Activated CD4-positive, alpha-beta T cell treated with anti-CD3 and anti-CD28 coated beads, Interleukin-2, amount 10 ng/mL, durations not matched to agents 7 days and 5 days (primary cell): ENCODE results near the gene TMEM106A. TPM values are rescaled to one million over a fixed set of nuclear protein-coding genes. Genes with fewer than 3 reads are reported as not detected.
"Not testable (repeated sequence)": the region's sequence is repeated elsewhere in the genome, so short reads cannot be mapped to it uniquely, and the experiment has no call there.

ENCODE experiments used
- CTCF ChIA-PET: fragments of 350-600 bp; sonication (Branson Sonifier 250); formaldehyde crosslinking; loops from one replicate; lab custom pipeline; 2021; ENCODE audit warnings: antibody characterized with exemption; lab: Charles Lee
- POLR2A ChIA-PET: fragments of 350-600 bp; sonication (Branson Sonifier 250); formaldehyde crosslinking; loops from one replicate; lab custom pipeline; 2021; ENCODE audit warnings: antibody characterized with exemption; lab: Charles Lee
- DNase-seq: peaks from one replicate; pipeline ENCODE4 v3.0.0-alpha.2; 2020
- H3K27ac Mint-ChIP-seq: one replicate; pipeline ENCODE4 v1.8.0; 2021; ENCODE audit warnings: mild to moderate bottlenecking, moderate library complexity, mixed read lengths
- H3K27me3 Mint-ChIP-seq: one replicate; pipeline ENCODE4 v1.8.0; 2021; ENCODE audit warnings: mixed read lengths
- H3K36me3 Mint-ChIP-seq: one replicate; pipeline ENCODE4 v1.8.0; 2021; ENCODE audit warnings: low read depth, mixed read lengths
- H3K4me1 Mint-ChIP-seq: one replicate; pipeline ENCODE4 v1.8.0; 2021; ENCODE audit warnings: mixed read lengths
- H3K4me3 Mint-ChIP-seq: one replicate; pipeline ENCODE4 v1.8.0; 2021; ENCODE audit warnings: mild to moderate bottlenecking, moderate library complexity, mixed read lengths
- H3K9me3 Mint-ChIP-seq: one replicate; pipeline ENCODE4 v1.8.0; 2021; ENCODE audit warnings: mixed read lengths
- total RNA-seq, 2 experiments: library from RNA; stranded (reverse); gene quantifications; one replicate each; pipeline ENCODE4 v1.2.3, GENCODE V29; 2021

Gene TMEM106A
- 10 to 100 TPM; 11.7 to 11.8 TPM for total RNA-seq

GRCh38 chr17:43211480-43212402 is at the start of gene TMEM106A:
TMEM106A (plus strand) TSS chr17:43211875; CDS start chr17:43213042, 1,167 bp downstream.
- Mint-ChIP-seq H3K27me3 (no peaks in the 10 kb centered on the region), H3K36me3 (peaks cover 31% of the 10 kb centered on the region), H3K4me1 (peaks cover 40% of the 10 kb centered on the region), H3K9me3 (no peaks in the 10 kb centered on the region), H3K27ac (peak within 1 kb of the TSS; percentile 87), H3K4me3 (peak within 1 kb of the TSS; percentile 95)
- ChIA-PET POLR2A (interaction anchor here (0.8 to 2.7 kb wide), 2 partner anchors 87 to 104 kb away, joined by 3 to 17 read pairs; partner anchors contain the start of gene BRCA1), CTCF (interaction anchor here (0.5 to 3.1 kb wide), 8 partner anchors 8 to 272 kb away, joined by 3 to 11 read pairs (median 5); partner anchors contain the start of gene DHX8)
- peak; percentile 80 for DNase-seq

GRCh38 chr17:43165971-43166370 is 45.7 kb upstream of the TMEM106A start:
- CTCF ChIA-PET, POLR2A ChIA-PET, H3K36me3 Mint-ChIP-seq, H3K27me3 Mint-ChIP-seq, DNase-seq, H3K9me3 Mint-ChIP-seq, H3K4me3 Mint-ChIP-seq: not testable (repeated sequence)
- Mint-ChIP-seq H3K27ac (peak overlapping the region; percentile 55), H3K4me1 (peaks cover 11% of the 10 kb centered on the region)

GRCh38 chr17:43169561-43170139 is 42.0 kb upstream of the TMEM106A start:
- Mint-ChIP-seq H3K27me3 (no peaks in the 10 kb centered on the region), H3K27ac (no peak overlapping the region), H3K4me3 (no peak overlapping the region), H3K36me3 (peaks cover 15% of the 10 kb centered on the region), H3K4me1 (peaks cover 30% of the 10 kb centered on the region), H3K9me3 (no peaks in the 10 kb centered on the region)
- DNase-seq = peak; percentile 12
- ChIA-PET POLR2A (interaction anchor here (0.7 to 1.0 kb wide), 2 partner anchors 13 to 44 kb away, joined by 3 to 5 read pairs; partner anchors contain the start of gene BRCA1), CTCF (interaction anchor here (0.7 to 1.6 kb wide), 3 partner anchors 9 to 1280 kb away, joined by 3 to 5 read pairs (median 3); no protein-coding TSS in a partner anchor)

GRCh38 chr17:43170140-43170765 is 41.4 kb upstream of the TMEM106A start:
- CTCF ChIA-PET = interaction anchor here (0.7 to 1.6 kb wide), 3 partner anchors 9 to 1281 kb away, joined by 3 to 5 read pairs (median 3); no protein-coding TSS in a partner anchor
- Mint-ChIP-seq H3K27ac (no peak overlapping the region), H3K36me3 (peaks cover 17% of the 10 kb centered on the region), H3K4me1 (peaks cover 33% of the 10 kb centered on the region), H3K27me3 (no peaks in the 10 kb centered on the region), H3K9me3 (no peaks in the 10 kb centered on the region), H3K4me3 (no peak overlapping the region)
- DNase-seq = peak; percentile 94
- POLR2A ChIA-PET = interaction anchor here (1.0 kb wide), 1 partner anchor 45 kb away, joined by 5 read pairs; the partner anchor contains the start of gene BRCA1

- DNase-seq = peak; percentile 98
- Mint-ChIP-seq H3K27me3 (no peaks in the 10 kb centered on the region), H3K27ac (no peak within 1 kb of the TSS), H3K4me3 (no peak within 1 kb of the TSS), H3K36me3 (peaks cover 22% of the 10 kb centered on the region), H3K9me3 (no peaks in the 10 kb centered on the region), H3K4me1 (peaks cover 39% of the 10 kb centered on the region)
- CTCF ChIA-PET = interaction anchor here (1.9 kb wide), 1 partner anchor 19 kb away, joined by 8 read pairs; no protein-coding TSS in a partner anchor
- POLR2A ChIA-PET = interaction anchor here (0.6 to 1.5 kb wide), 4 partner anchors 11 to 144 kb away, joined by 3 to 14 read pairs (median 6); no protein-coding TSS in a partner anchor
These were observed 40.7 kb upstream of the TMEM106A start, which contains the start of gene NBR1 for GRCh38 chr17:43170766-43171585. NBR1 (plus strand) TSS chr17:43171214; CDS start chr17:43175800, 4,586 bp downstream.

- Mint-ChIP-seq H3K27ac (no peak overlapping the region), H3K4me1 (peaks cover 43% of the 10 kb centered on the region), H3K4me3 (no peak overlapping the region), H3K9me3 (no peaks in the 10 kb centered on the region), H3K36me3 (peaks cover 30% of the 10 kb centered on the region), H3K27me3 (no peaks in the 10 kb centered on the region)
- ChIA-PET CTCF (interaction anchor here (1.9 kb wide), 1 partner anchor 18 kb away, joined by 8 read pairs; no protein-coding TSS in a partner anchor), POLR2A (interaction anchor here (0.6 to 1.5 kb wide), 5 partner anchors 10 to 144 kb away, joined by 3 to 14 read pairs (median 3); no protein-coding TSS in a partner anchor)
- peak; percentile 7 for DNase-seq
These were observed 39.8 kb upstream of the TMEM106A start for GRCh38 chr17:43171586-43172487.

GRCh38 chr17:43175213-43176118 is 36.2 kb upstream of the TMEM106A start:
- Mint-ChIP-seq H3K4me3 (peak overlapping the region; percentile 25), H3K27me3 (no peaks in the 10 kb centered on the region), H3K4me1 (peaks cover 44% of the 10 kb centered on the region), H3K27ac (peak overlapping the region; percentile 84), H3K36me3 (peaks cover 48% of the 10 kb centered on the region), H3K9me3 (no peaks in the 10 kb centered on the region)
- POLR2A ChIA-PET = no interaction called here
- DNase-seq = no peak
- CTCF ChIA-PET = interaction anchor here (0.6 kb wide), 1 partner anchor 21 kb away, joined by 3 read pairs; no protein-coding TSS in a partner anchor

GRCh38 chr17:43176119-43176570 is 35.5 kb upstream of the TMEM106A start:
- H3K27me3 Mint-ChIP-seq = no peaks in the 10 kb centered on the region
- peak overlapping the region; percentile 41 for H3K4me3 Mint-ChIP-seq
- DNase-seq = no peak
- H3K9me3 Mint-ChIP-seq = no peaks in the 10 kb centered on the region
- H3K4me1 Mint-ChIP-seq = peaks cover 44% of the 10 kb centered on the region
- peak overlapping the region; percentile 84 for H3K27ac Mint-ChIP-seq
- ChIA-PET CTCF (no interaction called here), POLR2A (no interaction called here)
- H3K36me3 Mint-ChIP-seq = peaks cover 48% of the 10 kb centered on the region

GRCh38 chr17:43183921-43184320 is 27.8 kb upstream of the TMEM106A start:
- H3K27me3 Mint-ChIP-seq = no peaks in the 10 kb centered on the region
- no peak for DNase-seq
- H3K4me3 Mint-ChIP-seq = no peak overlapping the region
- H3K27ac Mint-ChIP-seq = no peak overlapping the region
- CTCF ChIA-PET = interaction anchor here (0.6 to 3.1 kb wide), 2 partner anchors 27 to 118 kb away, joined by 3 to 7 read pairs; partner anchors contain the start of gene TMEM106A
- H3K4me1 Mint-ChIP-seq = no peaks in the 10 kb centered on the region
- H3K9me3 Mint-ChIP-seq = no peaks in the 10 kb centered on the region
- peaks cover 33% of the 10 kb centered on the region for H3K36me3 Mint-ChIP-seq
- POLR2A ChIA-PET = no interaction called here

- H3K9me3 Mint-ChIP-seq, POLR2A ChIA-PET, H3K4me3 Mint-ChIP-seq, H3K27ac Mint-ChIP-seq, DNase-seq, H3K4me1 Mint-ChIP-seq, CTCF ChIA-PET, H3K27me3 Mint-ChIP-seq: not testable (repeated sequence)
- H3K36me3 Mint-ChIP-seq = peaks cover 47% of the 10 kb centered on the region
These were observed 25.0 kb upstream of the TMEM106A start for GRCh38 chr17:43186656-43187055.
